Loucy (cell line): ENCODE measurements around the gene IQCF5.
"Not testable (repeated sequence)": the region's sequence is repeated elsewhere in the genome, so short reads cannot be mapped to it uniquely, and the experiment has no call there.

Experiments used
- EZH2phosphoT487 ChIP-seq: fragments of 200-600 bp; IDR thresholded peaks from 2 replicates; pipeline ENCODE4 v1.6.1; 2018; ENCODE audit warnings: antibody characterized with exemption, mild to moderate bottlenecking, moderate library complexity, borderline replicate concordance
- TF ChIP-seq, protein P1 (sequence below): fragments of 200-600 bp; sonication (generic); conservative IDR thresholded peaks from 2 replicates; pipeline ENCODE4 v1.5.1; 2014; ENCODE audit warnings: mild to moderate bottlenecking, antibody characterized with exemption, low read length

- TF ChIP-seq, protein P1, sequence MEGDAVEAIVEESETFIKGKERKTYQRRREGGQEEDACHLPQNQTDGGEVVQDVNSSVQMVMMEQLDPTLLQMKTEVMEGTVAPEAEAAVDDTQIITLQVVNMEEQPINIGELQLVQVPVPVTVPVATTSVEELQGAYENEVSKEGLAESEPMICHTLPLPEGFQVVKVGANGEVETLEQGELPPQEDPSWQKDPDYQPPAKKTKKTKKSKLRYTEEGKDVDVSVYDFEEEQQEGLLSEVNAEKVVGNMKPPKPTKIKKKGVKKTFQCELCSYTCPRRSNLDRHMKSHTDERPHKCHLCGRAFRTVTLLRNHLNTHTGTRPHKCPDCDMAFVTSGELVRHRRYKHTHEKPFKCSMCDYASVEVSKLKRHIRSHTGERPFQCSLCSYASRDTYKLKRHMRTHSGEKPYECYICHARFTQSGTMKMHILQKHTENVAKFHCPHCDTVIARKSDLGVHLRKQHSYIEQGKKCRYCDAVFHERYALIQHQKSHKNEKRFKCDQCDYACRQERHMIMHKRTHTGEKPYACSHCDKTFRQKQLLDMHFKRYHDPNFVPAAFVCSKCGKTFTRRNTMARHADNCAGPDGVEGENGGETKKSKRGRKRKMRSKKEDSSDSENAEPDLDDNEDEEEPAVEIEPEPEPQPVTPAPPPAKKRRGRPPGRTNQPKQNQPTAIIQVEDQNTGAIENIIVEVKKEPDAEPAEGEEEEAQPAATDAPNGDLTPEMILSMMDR, result not testable (repeated sequence)
- not testable (repeated sequence) for TF ChIP-seq EZH2phosphoT487
Measured at GRCh38 chr3:51855411-51855810, 20.0 kb downstream of the IQCF5 start.
